Loucy (cell line): Measurements from ENCODE around the gene KLK4.

Experiments used
- CTCF ChIP-seq: fragments of 200-600 bp; sonication (generic); conservative IDR thresholded peaks from 2 replicates; pipeline ENCODE4 v1.5.1; 2014; ENCODE audit warnings: mild to moderate bottlenecking, antibody characterized with exemption, low read length
- EZH2phosphoT487 ChIP-seq: fragments of 200-600 bp; IDR thresholded peaks from 2 replicates; pipeline ENCODE4 v1.6.1; 2018; ENCODE audit warnings: antibody characterized with exemption, mild to moderate bottlenecking, moderate library complexity, borderline replicate concordance

- 0 out of 2 replicates have a peak, but pooled peaks have one; percentile 10 for TF ChIP-seq CTCF
- TF ChIP-seq EZH2phosphoT487, result no peak
Measured at GRCh38 chr19:50882188-50882587, 29.0 kb downstream of the KLK4 start.
